Activated naive CD4-positive, alpha-beta T cell (primary cell): ENCODE measurements around the gene PPARD.
"Not testable (repeated sequence)": the region's sequence is repeated elsewhere in the genome, so short reads cannot be mapped to it uniquely, and the experiment has no call there.

Experiments used
- DNase-seq, 4 experiments: peaks; one replicate each; lab custom pipeline; 2025; lab: John Stamatoyannopoulos, UW

PPARD gene

DNA sequence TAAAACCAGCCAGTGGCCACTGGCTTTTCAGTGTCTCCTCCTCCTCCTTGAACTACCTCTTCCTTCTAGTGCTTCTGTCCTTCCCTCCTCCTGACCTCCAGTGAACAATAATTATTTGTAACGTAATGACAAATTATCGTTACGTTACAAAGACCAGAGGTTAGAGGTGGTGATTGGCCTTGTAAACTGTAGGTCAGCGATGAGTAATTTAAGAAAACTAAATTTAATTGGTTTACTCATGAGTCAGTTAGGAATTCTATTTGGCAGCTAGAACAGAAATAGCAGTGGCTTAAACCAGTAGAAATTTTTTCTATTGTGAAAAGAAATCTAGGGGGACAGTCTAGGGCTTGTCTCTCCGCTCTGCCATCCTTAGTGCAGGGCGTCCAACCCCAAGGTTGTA lies 38.8 kb downstream of the PPARD start:
- DNase-seq = no peak

DNA sequence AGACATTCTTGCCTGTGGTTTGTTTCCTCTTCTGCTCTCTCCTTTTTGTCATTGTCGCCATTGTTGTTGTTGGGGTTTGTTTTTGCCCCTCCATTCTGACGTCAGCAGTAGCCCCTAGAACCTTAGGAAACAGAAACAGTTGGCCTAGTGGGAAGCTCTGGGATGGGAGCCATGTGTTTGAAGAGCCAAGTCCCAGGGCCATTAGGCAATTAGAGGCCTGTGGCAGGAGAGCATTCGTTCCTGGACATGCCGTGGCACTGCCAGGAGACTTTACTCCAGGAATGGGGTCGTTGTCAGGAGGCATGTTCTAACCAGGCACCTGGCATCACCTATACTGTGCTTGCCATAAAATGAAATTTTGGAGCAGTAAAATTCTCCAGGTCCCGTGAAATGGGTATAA lies 39.7 kb downstream of the PPARD start:
- no peak for DNase-seq

DNA sequence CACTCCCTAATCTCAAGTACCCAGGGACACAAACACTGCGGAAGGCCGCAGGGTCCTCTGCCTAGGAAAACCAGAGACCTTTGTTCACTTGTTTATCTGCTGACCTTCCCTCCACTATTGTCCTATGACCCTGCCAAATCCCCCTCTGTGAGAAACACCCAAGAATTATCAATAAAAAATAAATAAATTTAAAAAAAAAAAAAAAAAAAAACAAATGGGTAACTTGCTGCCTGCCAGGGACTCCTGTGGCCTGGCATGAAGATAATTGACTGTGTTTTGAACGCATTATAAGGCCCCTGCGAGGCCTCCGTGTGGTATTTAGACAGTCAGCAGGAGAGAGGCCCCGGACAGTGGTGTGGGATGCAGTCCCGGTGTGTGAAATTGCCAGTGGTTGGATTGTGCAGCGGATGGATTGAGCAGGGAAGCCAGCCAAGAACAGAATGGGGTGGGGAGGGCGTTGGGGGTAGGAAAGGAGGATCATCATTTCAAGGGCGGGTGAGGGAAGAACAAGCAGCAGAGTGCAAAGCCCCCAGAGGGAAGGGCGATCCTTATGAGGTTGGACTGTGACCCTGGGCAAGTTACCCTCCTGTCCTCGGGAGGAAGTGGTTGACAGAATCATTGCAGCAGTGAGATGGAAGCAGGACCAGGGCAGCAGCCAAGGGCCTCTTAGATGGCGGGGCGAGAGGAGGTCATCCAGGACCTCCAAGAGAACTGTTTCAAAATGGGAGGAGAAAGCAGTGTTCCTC lies 43.3 kb downstream of the PPARD start:
- no peak for DNase-seq

- DNase-seq = no peak
Observed at GRCh38 chr6:35386989-35387388, 44.6 kb downstream of the PPARD start.

DNA sequence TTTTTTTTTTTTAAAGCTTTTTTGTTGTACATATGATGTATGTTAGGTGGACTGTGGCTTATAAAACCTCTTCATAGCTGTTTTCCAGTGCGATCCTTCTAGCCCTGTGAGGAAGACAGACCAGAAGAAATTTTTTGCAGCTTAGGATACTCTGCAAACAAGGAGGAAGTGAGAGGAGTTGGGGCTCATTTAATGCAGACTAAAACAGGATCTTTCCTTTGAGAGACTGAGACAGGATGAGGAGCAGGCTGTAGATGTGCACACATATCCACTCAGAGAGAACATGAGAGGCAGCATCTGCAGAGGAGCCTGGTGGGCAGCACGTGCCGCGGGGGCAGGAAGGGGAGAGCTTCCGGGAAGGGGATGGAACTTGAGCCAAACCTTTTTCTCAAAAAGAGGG lies 45.7 kb downstream of the PPARD start:
- DNase-seq = no peak

GRCh38 chr6:35388772-35389352 lies 46.5 kb downstream of the PPARD start:
- DNase-seq = no peak

GRCh38 chr6:35389386-35389785 lies 47.0 kb downstream of the PPARD start:
- DNase-seq = not testable (repeated sequence)

- no peak for DNase-seq
Observed at GRCh38 chr6:35391240-35391968, 49.0 kb downstream of the PPARD start.

DNA sequence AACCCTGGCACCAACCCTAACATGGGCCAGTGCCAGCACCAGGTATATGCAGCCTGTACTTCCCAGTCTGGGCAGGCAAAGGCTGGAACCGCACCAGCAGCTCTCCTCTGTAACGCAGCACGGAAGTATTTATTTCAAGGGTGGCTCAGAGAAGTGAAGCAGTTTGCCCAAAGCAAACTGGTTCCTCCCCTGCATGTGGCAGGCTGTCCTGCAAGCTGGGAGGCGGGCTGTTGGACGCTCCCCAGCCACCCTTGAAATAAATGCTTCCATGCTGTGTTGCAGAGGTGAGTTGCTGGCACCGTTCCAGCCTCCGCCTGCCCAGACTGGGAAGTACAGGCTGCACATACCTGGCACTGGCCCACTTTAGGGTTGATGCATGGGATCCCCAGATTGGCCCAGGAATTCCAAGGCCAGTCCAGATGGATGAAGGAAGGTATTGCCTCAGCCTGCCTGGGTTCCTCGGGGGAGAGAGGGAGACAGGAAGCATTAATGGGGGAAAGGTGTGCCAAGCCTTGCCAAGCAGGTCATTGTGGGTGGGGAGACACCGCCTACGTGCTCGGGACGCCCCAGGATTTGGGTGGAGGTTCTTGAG lies 49.8 kb downstream of the PPARD start:
- DNase-seq = no peak

DNA sequence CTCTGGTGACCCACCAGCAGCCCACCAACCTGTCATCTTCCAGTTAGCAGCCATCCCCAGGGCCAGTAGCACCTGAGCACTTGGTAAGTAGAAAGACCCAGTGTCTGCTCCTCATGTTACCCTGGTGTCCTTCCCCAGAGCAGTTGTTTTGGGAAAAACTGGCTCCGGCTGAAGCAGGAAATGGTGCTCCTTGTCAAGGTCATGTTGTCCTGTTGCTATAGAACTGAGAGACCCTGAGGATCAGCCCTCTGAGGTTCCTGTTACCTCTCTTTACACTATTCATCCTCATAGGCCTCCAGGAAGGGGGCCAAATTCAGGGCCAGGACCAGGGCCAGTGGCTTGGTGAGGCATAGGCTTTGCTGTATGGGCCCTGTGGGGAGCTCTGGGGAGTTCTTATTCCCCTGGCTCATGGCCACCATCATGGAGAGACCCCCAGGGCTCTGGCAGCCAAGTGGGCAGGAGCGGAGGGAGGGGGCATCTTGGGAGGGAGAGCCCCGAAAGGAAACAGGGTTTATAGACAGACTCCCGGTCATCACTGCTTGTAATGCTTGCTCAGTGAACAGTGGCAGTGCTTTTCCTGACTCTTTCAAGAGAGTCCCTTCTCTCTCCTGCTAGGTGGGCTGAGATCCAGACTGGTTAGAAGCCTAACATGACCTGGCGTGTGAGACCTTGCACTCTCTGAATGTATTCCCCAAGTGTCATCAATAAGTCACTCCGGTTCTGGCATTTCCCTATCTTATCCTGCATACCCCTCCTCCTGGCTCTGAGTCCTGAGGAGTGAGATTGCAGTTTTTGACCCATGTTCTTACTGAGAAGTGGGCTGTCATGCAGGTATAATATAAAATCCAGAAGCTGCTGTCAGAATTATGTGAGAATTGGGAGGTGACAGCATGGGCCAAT lies 50.7 kb downstream of the PPARD start:
- no peak for DNase-seq

DNA sequence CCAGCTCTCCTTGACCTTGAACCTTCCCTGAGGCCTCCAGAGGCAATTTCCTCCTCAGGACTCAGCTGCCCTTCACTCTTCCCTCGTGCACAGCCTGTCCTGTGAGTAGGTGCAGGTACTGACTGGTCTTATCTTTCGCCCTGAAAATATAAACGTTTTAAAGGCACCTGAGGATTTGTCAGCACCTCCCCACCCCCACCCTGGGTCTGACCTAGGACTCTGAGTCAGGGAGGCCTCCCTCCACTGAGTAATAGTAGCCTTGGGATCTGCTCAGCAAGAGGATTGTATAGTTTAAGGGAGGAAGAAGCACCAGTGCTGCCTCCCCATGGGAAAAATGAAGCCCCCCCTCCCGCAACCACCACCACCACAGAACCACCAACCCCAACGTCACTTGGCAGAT lies 54.6 kb downstream of the PPARD start:
- DNase-seq = no peak

- no peak for DNase-seq
Observed at GRCh38 chr6:35397806-35398418, 55.6 kb downstream of the PPARD start.

DNA sequence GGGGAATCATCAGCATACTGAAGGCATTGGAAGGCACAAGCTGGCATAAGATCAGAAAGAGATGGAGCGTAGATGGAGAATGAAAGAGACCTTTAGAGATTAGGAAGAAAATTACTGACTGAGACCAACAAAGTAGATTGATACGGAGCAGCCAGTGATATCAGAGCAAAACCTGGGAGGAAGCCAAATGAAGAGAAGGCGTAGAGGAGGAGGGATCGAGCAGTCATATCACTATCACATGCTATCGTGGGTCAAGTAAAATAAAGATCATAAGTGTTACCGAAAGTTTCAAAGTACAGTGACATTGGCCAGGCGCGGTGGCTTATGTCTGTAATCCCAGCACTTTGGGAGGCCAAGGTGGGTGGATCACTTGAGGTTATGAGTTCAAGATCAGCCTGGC lies 56.2 kb downstream of the PPARD start:
- DNase-seq = no peak

DNA sequence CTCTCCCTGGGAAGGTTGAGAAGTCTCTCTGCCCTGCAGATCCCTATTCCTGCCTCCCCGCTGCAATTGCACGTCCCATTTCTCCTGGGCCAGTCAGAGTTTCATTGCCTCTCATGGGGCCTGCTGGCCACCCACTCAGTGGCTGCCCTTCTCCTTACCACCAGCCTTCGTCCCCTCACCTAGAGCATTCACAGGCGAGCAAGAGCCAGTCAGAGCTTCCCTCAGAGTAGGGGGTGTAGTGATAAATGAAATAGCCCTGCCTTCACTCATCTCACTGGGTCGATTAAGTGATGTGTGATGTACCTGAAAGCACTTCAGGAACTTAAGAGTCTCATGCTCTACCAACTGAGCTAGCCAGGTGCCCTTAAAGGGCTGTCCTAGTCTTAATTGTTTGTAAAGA lies 57.8 kb downstream of the PPARD start:
- no peak for DNase-seq

GRCh38 chr6:35400901-35401311 lies 58.5 kb downstream of the PPARD start:
- DNase-seq = no peak

DNA sequence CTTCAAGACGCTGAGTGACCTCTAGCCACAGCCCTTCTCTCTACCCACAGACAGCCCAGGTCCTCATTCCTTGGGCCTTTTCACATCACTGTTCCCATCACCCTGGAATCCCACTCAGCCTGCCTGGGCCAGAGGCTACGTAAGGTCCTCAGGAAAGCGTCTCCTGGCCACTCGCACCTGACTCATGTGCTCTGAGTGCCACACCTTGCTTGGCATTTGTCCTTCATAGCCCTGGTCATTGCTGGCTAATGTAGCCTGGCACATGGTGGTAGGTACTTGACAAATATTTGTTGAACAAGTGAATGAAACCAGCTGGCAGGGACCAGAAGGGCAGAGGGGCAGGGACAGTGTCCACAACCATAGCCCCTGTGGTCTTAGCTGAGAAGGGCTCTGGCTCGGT lies 59.2 kb downstream of the PPARD start:
- no peak for DNase-seq

DNA sequence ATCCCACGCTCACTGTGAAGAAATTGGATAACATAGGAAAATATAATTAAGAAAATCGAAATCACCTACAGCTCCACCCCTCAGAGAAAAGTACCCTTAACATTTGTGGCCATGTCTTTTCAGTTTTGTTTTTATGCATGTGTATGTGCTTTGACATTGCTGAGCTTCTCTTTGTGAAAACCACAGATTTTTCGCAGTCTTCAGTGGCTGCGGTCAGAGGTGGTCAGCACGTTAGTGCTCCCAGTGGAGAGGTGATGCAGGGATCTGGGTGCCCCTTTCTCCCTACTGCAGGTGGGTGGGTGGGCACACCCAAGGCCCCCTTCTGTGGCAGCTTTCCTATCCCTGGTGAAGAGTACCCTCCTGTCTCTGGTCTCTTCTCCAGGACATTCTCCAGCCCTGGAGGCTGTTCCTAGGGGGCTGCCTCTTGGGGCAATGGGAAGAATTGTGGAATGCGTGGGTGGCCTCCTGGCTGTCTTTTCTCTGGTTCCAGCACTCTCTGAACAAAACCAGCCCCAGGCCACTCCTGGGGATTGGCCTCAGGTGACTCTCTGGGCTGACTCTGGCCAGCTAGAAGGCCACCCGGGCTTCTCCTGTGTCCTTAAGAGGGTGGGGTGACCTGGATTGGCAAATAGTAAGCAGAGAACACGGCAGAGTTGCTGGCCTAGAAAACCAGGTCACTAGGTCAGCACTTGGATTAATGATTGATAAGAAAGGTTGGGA lies 59.9 kb downstream of the PPARD start:
- no peak for DNase-seq

- DNase-seq = no peak
Observed at GRCh38 chr6:35402856-35403191, 60.5 kb downstream of the PPARD start.

- no peak for DNase-seq
Observed at GRCh38 chr6:35403544-35404442, 61.4 kb downstream of the PPARD start.
